Right lobe of liver (tissue), 6 donors: Measurements from ENCODE around the gene ABL2. TPM values are rescaled to one million over a fixed set of nuclear protein-coding genes. Genes with fewer than 3 reads are reported as not detected.

ENCODE experiments used
- ATAC-seq, 4 donors: fragments of 200-7000 bp; cut with Tn5 transposase; one replicate each; pipeline ENCODE4 v1.9.1; 2020; ENCODE audit warnings: mild to moderate bottlenecking in 4 of 4, moderate library complexity in 4 of 4
- DNase-seq, 3 donors: peaks; one replicate each; pipeline ENCODE4 v3.0.0-alpha.2; 2020
- H3K27ac ChIP-seq, 3 donors: fragments of 200-600 bp; one replicate each; pipeline ENCODE4 v1.8.0; 2022
- H3K27me3 ChIP-seq, 2 donors: fragments of 200-600 bp; one replicate each; pipeline ENCODE4 v1.8.0; 2022
- H3K36me3 ChIP-seq, 4 donors: fragments of 200-600 bp; sonication (generic) in 1 of 4; one replicate each; pipeline versions ENCODE4 v1.5.1 to v1.8.0; 2017 to 2022; ENCODE audit warnings: control low read depth in 1 of 4
- H3K4me1 ChIP-seq, 4 donors: fragments of 200-600 bp; sonication (generic) in 1 of 4; one replicate each; pipeline versions ENCODE4 v1.5.1 to v1.8.0; 2017 to 2022; ENCODE audit warnings: control low read depth in 1 of 4
- H3K4me3 ChIP-seq, 3 donors: fragments of 200-600 bp; one replicate each; pipeline ENCODE4 v1.8.0; 2022
- H3K9me3 ChIP-seq, 4 donors: fragments of 200-600 bp; sonication (generic) in 1 of 4; one replicate each; pipeline versions ENCODE4 v1.5.1 to v1.8.0; 2017 to 2022; ENCODE audit warnings: control low read depth in 1 of 4
- POLR2A ChIP-seq: fragments of 450-650 bp; IDR thresholded peaks from one replicate; pipeline ENCODE4 v1.6.1; 2017; ENCODE audit warnings: antibody characterized with exemption, mild to moderate bottlenecking
- WGBS: methylation state at CpG from one replicate; pipeline ENCODE4 v1.1.6; 2018; ENCODE audit warnings: low coverage, low lambda C conversion rate; ENCODE audit not compliant: insufficient coverage; ENCODE audit errors: missing lambda C conversion rate; 5-methylcytosine and 5-hydroxymethylcytosine counted together
- intact Hi-C, 2 donors: fragments of 100-400 bp; cut with DNase I; formaldehyde crosslinking; loops; one replicate each; pipeline versions ENCODE4 v1.11.2 to v1.14.1; 2022
- total RNA-seq, 6 experiments: library from RNA; depleted of rRNA in 2 of 6; stranded (reverse); fragments of >200 nt in 2 of 6; fragmentation: NEBNext Ultra II Directional in 3 of 6; extraction: Animal tissue kit (Norgen Biotek cat#: 25700) in 3 of 6; gene quantifications; one replicate each; pipeline versions ENCODE4 v1.1.0 to v1.2.4, GENCODE V29; 2016 to 2023
- TF ChIP-seq, protein P1 (sequence below), 4 donors: fragments of 200-600 bp in 3 of 4; fragments of 450-650 bp in 1 of 4; IDR thresholded peaks; one replicate each; pipeline versions ENCODE4 v1.5.1 to v1.8.0; 2016 to 2022; ENCODE audit warnings: antibody characterized with exemption in 4 of 4, mild to moderate bottlenecking in 2 of 4
- donor health status: DM: no; HTN: yes; CAD: no.
- donor health status: DM: no; HTN: no; CAD: no.
- donor health status: DM: no; HTN: no; CAD: no.
- donor health status: DM: no; HTN: yes; CAD: no.
- donor health status: DM: no; HTN: yes; CAD: no.

The ABL2 gene
- total RNA-seq, 6 experiments from 2014 or later, result 3.8 to 7.7 (median 5.6) TPM

DNA sequence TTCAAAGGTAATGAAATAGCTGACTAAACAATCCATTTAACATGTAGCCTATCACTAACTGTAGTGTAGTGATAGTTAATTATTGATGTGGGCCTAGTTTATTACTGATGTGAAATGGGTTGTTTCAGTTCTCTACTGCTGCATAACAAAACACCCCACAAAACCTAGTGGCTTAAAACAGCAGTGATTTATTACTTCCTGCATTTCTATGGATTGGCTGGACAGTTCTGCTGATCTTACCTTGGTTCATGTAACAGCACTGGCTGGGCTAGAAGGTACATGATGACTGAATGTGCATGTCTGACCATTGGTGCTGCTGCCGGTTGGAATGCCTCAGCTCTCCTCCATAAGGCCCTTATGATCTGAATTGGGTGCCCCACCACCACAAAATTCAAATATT is 5.4 kb upstream of the ABL2 start:
- Histone ChIP-seq H3K4me1 (peaks cover 0 to 6% (median 0%) of the 10 kb centered on the region in 4 donors), H3K4me3 (no peak overlapping the region), H3K27ac (no peak overlapping the region), H3K9me3 (no peaks in the 10 kb centered on the region), H3K27me3 (no peaks in the 10 kb centered on the region), H3K36me3 (no peaks in the 10 kb centered on the region)
- TF ChIP-seq, protein P1, sequence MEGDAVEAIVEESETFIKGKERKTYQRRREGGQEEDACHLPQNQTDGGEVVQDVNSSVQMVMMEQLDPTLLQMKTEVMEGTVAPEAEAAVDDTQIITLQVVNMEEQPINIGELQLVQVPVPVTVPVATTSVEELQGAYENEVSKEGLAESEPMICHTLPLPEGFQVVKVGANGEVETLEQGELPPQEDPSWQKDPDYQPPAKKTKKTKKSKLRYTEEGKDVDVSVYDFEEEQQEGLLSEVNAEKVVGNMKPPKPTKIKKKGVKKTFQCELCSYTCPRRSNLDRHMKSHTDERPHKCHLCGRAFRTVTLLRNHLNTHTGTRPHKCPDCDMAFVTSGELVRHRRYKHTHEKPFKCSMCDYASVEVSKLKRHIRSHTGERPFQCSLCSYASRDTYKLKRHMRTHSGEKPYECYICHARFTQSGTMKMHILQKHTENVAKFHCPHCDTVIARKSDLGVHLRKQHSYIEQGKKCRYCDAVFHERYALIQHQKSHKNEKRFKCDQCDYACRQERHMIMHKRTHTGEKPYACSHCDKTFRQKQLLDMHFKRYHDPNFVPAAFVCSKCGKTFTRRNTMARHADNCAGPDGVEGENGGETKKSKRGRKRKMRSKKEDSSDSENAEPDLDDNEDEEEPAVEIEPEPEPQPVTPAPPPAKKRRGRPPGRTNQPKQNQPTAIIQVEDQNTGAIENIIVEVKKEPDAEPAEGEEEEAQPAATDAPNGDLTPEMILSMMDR (IDR thresholded peaks at IDR 0.05), result no peak
- no peak for TF ChIP-seq POLR2A
- WGBS, result 89% methylated on average over 1 of the region's 1 CpG
- intact Hi-C loops, result no loop called here
- ATAC-seq (no peak), DNase-seq (no peak)

DNA sequence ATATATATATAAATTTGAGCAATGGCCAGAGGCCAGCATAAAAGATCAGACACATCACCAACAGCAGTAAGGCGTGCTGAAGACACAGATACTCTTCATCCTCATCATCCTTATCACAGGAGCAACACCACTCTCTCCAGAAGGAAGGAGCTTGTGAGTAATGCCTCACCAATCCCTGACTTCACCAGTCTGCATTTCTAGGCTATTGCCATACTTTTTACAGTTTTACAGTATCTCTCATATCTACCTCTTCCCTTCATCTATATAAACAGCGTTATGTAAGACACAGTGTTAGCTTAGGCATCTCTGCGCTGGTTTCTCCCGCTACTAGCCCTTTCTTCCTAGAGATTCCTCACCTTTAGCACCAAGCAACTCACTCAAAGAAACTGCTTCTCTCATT is 2.4 kb upstream of the ABL2 start:
- Histone ChIP-seq H3K27ac (no peak overlapping the region), H3K9me3 (no peaks in the 10 kb centered on the region), H3K27me3 (no peaks in the 10 kb centered on the region), H3K36me3 (no peaks in the 10 kb centered on the region), H3K4me3 (no peak overlapping the region), H3K4me1 (peaks cover 0 to 15% (median 0%) of the 10 kb centered on the region in 4 donors)
- intact Hi-C loops, result no loop called here
- DNase-seq, result no peak
- TF ChIP-seq, protein P1 (IDR thresholded peaks at IDR 0.05), result no peak
- no peak for TF ChIP-seq POLR2A
- WGBS, result 96% methylated on average over 4 of the region's 4 CpGs
- ATAC-seq, result no peak

DNA sequence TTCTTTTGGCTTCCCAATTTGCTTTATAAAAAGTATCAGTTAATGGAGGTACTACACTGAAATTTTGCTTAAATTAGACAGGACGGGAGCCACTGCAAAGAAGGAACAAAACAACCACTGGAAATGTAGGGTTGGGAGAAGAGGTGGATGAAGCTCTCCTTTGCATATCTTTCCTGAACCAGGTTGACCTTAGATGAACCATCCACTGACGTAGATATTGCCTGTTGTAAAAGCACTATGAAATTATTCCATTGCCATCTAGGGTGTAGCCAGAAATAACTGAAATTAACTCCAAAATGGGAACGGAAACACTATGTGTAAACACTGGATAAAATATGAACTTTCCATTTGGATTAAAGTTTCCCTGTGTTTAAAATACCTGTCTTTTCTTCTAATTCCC is 1.2 kb upstream of the ABL2 start:
- TF ChIP-seq, protein P1 (IDR thresholded peaks at IDR 0.05), result no peak
- no peak for TF ChIP-seq POLR2A
- no peak for DNase-seq
- H3K9me3 ChIP-seq, result no peaks in the 10 kb centered on the region
- H3K36me3 ChIP-seq, result no peaks in the 10 kb centered on the region
- intact Hi-C loops, result no loop called here
- H3K27ac ChIP-seq, result no peak overlapping the region
- H3K4me3 ChIP-seq, result no peak overlapping the region
- no peaks in the 10 kb centered on the region for H3K27me3 ChIP-seq
- WGBS, result 58% methylated on average over 3 of the region's 3 CpGs
- H3K4me1 ChIP-seq, result peaks cover 0 to 22% (median 0%) of the 10 kb centered on the region in 4 donors
- ATAC-seq, result no peak

DNA sequence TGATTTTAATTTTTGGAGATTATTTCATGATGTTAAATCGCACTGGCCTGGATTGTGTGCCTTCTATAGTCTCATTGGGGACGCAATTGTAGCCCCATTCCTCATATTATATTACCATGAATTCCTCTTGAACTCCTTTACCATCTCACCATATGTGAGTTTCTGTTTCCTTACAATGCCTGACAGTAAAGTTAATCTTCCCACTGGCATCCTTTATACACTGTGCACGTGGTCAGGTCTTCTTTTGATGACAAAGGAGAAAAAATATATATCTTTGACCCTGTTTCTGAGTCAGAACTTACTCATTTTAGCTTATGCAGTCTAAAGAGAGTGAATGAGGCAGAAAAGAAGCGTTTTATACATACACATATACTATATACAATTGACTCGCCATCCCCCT is 774 bp upstream of the ABL2 start:
- Histone ChIP-seq H3K4me1 (peaks cover 0 to 22% (median 0%) of the 10 kb centered on the region in 4 donors), H3K4me3 (peak overlapping the region in 2 of 3 donors; percentile 94 to 95), H3K27me3 (no peaks in the 10 kb centered on the region), H3K27ac (no peak overlapping the region), H3K36me3 (no peaks in the 10 kb centered on the region), H3K9me3 (no peaks in the 10 kb centered on the region)
- WGBS, result 62% methylated on average over 5 of the region's 5 CpGs
- TF ChIP-seq, protein P1 (IDR thresholded peaks at IDR 0.05), result no peak
- TF ChIP-seq POLR2A, result no peak
- no peak for ATAC-seq
- DNase-seq, result no peak
- intact Hi-C loops, result no loop called here

DNA sequence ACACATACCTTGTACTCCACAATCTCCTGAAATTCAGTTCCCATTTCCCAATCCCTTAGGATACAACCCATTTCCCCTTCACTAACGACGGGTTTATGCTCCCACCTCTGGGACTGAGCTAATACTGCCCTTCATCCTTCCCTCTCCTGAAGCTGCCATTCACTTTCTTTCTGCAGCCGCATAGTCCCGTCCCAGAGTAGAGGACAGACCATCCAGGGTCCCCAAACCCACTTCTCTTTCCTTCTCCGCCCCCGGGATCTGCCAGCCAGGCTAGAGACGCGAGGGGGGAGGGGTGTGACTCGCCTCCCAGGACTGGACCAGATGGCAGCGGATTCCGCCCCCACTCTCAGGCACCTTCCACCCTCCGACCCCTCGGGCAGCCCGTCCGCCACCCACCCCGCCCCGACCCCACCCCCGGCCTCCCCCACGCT is 679 bp downstream of the ABL2 start:
- Histone ChIP-seq H3K27ac (peak overlapping the region in 2 of 3 donors; percentile 80 to 86), H3K9me3 (no peaks in the 10 kb centered on the region), H3K4me3 (peak overlapping the region; percentile 88 to 95 (median 94)), H3K4me1 (peaks cover 0 to 22% (median 0%) of the 10 kb centered on the region in 4 donors), H3K36me3 (no peaks in the 10 kb centered on the region), H3K27me3 (no peaks in the 10 kb centered on the region)
- WGBS, result 1% methylated on average over 12 of the region's 19 CpGs
- DNase-seq (peak; percentile 69 to 75 (median 71)), ATAC-seq (peak; percentile 68 to 81 (median 76))
- intact Hi-C loops, result no loop called here
- TF ChIP-seq, protein P1 (IDR thresholded peaks at IDR 0.05), result no peak
- TF ChIP-seq POLR2A, result no peak
